Right lobe of liver (tissue), 6 donors: ENCODE measurements around the gene UNC13D. TPM values are rescaled to one million over a fixed set of nuclear protein-coding genes. Genes with fewer than 3 reads are reported as not detected.

Experiments
- ATAC-seq, 4 donors: fragments of 200-7000 bp; cut with Tn5 transposase; one replicate each; pipeline ENCODE4 v1.9.1; 2020; ENCODE audit warnings: mild to moderate bottlenecking in 4 of 4, moderate library complexity in 4 of 4
- DNase-seq, 3 donors: peaks; one replicate each; pipeline ENCODE4 v3.0.0-alpha.2; 2020
- H3K27ac ChIP-seq, 3 donors: fragments of 200-600 bp; one replicate each; pipeline ENCODE4 v1.8.0; 2022
- H3K27me3 ChIP-seq, 2 donors: fragments of 200-600 bp; one replicate each; pipeline ENCODE4 v1.8.0; 2022
- H3K36me3 ChIP-seq, 4 donors: fragments of 200-600 bp; sonication (generic) in 1 of 4; one replicate each; pipeline versions ENCODE4 v1.5.1 to v1.8.0; 2017 to 2022; ENCODE audit warnings: control low read depth in 1 of 4
- H3K4me1 ChIP-seq, 4 donors: fragments of 200-600 bp; sonication (generic) in 1 of 4; one replicate each; pipeline versions ENCODE4 v1.5.1 to v1.8.0; 2017 to 2022; ENCODE audit warnings: control low read depth in 1 of 4
- H3K4me3 ChIP-seq, 3 donors: fragments of 200-600 bp; one replicate each; pipeline ENCODE4 v1.8.0; 2022
- H3K9me3 ChIP-seq, 4 donors: fragments of 200-600 bp; sonication (generic) in 1 of 4; one replicate each; pipeline versions ENCODE4 v1.5.1 to v1.8.0; 2017 to 2022; ENCODE audit warnings: control low read depth in 1 of 4
- POLR2A ChIP-seq: fragments of 450-650 bp; IDR thresholded peaks from one replicate; pipeline ENCODE4 v1.6.1; 2017; ENCODE audit warnings: antibody characterized with exemption, mild to moderate bottlenecking
- WGBS: methylation state at CpG from one replicate; pipeline ENCODE4 v1.1.6; 2018; ENCODE audit warnings: low coverage, low lambda C conversion rate; ENCODE audit not compliant: insufficient coverage; ENCODE audit errors: missing lambda C conversion rate; 5-methylcytosine and 5-hydroxymethylcytosine counted together
- intact Hi-C, 2 donors: fragments of 100-400 bp; cut with DNase I; formaldehyde crosslinking; loops; one replicate each; pipeline versions ENCODE4 v1.11.2 to v1.14.1; 2022
- total RNA-seq, 6 experiments: library from RNA; depleted of rRNA in 2 of 6; stranded (reverse); fragments of >200 nt in 2 of 6; fragmentation: NEBNext Ultra II Directional in 3 of 6; extraction: Animal tissue kit (Norgen Biotek cat#: 25700) in 3 of 6; gene quantifications; one replicate each; pipeline versions ENCODE4 v1.1.0 to v1.2.4, GENCODE V29; 2016 to 2023
- TF ChIP-seq, protein P1 (sequence below), 4 donors: fragments of 200-600 bp in 3 of 4; fragments of 450-650 bp in 1 of 4; IDR thresholded peaks; one replicate each; pipeline versions ENCODE4 v1.5.1 to v1.8.0; 2016 to 2022; ENCODE audit warnings: antibody characterized with exemption in 4 of 4, mild to moderate bottlenecking in 2 of 4
- donor health status: DM: no; HTN: yes; CAD: no.
- donor health status: DM: no; HTN: no; CAD: no.
- donor health status: DM: no; HTN: no; CAD: no.
- donor health status: DM: no; HTN: yes; CAD: no.
- donor health status: DM: no; HTN: yes; CAD: no.

Gene UNC13D
- total RNA-seq, 6 experiments from 2014 or later: 3.4 to 12.5 (median 10.7) TPM

DNA sequence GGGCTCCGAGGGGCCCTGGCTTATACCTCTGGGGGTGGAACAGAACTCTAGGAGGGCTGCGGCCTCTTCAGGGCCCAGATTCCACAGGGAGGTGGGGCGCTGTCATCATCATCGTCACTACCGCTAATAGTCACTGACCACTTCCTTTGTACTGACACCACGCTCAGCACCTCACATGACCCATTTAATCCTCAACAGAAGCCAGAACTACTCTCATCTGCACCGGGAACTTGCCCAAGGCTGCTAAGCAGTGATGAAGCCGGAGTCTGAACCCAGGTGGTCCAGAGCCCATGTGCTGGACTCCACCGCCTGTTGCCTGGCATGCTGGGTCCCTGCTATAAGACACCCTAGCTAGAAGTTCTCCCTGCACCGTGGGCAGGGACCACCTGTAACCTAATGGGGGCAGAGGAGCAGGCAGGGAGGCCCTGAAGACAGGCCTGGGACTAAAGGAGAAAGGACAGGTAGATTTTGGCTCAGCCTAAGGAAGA lies 12.0 kb downstream of the UNC13D start:
- TF ChIP-seq, protein P1, sequence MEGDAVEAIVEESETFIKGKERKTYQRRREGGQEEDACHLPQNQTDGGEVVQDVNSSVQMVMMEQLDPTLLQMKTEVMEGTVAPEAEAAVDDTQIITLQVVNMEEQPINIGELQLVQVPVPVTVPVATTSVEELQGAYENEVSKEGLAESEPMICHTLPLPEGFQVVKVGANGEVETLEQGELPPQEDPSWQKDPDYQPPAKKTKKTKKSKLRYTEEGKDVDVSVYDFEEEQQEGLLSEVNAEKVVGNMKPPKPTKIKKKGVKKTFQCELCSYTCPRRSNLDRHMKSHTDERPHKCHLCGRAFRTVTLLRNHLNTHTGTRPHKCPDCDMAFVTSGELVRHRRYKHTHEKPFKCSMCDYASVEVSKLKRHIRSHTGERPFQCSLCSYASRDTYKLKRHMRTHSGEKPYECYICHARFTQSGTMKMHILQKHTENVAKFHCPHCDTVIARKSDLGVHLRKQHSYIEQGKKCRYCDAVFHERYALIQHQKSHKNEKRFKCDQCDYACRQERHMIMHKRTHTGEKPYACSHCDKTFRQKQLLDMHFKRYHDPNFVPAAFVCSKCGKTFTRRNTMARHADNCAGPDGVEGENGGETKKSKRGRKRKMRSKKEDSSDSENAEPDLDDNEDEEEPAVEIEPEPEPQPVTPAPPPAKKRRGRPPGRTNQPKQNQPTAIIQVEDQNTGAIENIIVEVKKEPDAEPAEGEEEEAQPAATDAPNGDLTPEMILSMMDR (IDR thresholded peaks at IDR 0.05): no peak
- no peak for TF ChIP-seq POLR2A
- intact Hi-C loops: no loop called here
- peak overlapping the region in 1 of 3 donors; percentile 33 for H3K27ac ChIP-seq
- H3K27me3 ChIP-seq: no peaks in the 10 kb centered on the region
- H3K9me3 ChIP-seq: no peaks in the 10 kb centered on the region
- ATAC-seq (peak; percentile 3 to 46 (median 12)), DNase-seq (no peak)
- peaks cover 0 to 11% (median 0%) of the 10 kb centered on the region in 4 donors for H3K4me1 ChIP-seq
- 90% methylated on average over 2 of the region's 10 CpGs for WGBS
- H3K36me3 ChIP-seq: peaks cover 0 to 37% (median 1%) of the 10 kb centered on the region in 4 donors
- no peak overlapping the region for H3K4me3 ChIP-seq

DNA sequence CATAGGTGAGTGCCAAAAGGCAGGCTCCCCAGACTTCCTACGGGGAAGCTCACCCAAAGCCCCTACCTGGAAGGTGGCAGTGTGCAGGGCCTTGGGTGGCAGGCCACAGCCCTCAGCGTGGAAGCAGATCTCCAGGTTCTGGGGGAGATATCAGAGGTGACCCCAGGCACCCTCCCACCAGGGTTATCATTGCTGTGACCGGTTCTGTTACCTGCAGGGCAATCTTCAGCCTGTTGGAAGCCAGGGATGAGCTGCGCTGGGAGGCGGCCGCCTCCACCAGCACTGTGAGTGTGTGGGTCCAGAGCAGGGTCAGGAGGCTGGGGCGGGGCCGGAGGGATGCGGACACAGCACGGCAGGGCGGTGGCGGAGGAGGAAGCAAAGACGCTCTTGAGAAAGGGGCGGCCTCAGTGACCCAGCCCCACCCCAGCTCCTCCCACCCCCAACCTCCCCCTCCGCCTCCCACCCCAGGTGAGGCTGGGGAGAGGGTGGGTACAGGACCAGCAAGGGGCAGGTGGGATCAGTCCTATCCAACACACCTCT lies 13.1 kb downstream of the UNC13D start:
- H3K27ac ChIP-seq: no peak overlapping the region
- WGBS: 73% methylated on average over 3 of the region's 15 CpGs
- DNase-seq: no peak

DNA sequence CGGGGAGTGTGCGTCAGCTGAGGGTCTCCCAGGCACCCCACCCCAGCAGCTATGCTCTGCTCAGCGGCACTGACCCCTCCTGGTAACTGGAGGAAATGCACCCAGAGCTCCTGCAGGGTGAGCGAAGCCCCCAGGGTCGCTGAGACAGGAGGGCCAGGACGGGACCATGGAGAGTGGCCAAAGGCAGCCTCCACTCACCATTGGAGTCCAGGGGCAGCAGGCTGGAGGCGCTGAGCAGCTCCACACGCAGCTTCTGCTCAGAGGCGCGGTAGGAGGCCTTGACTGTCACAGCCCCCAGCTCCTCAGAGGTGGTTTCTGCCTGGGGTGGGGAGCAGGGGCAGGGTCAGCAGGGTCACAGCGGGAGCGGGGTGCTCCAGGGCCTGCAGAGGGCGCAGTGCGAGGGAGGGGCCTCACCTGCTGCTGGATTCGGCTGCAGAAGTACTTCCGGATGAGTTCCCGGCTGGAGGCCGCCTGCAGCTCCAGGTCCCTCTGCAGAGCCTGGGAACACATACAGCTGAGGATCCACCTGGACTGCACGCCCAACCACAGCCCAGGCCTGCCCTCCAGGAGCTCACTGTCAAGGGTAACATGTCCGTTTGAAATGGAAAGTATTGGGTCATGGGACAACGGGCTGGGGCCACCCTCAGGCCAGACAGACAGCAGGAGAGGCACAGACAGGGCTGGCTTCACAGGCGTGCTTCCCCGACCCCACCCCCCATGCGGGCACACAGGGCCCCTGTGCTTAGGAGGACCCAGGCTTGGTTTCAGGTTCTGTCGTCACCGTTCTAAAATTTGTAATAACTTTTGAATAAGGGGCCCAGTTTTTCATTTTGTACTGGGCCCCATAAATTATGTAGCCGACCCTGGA lies 13.8 kb downstream of the UNC13D start:
- no peak overlapping the region for H3K4me3 ChIP-seq

More for the DNA sequence above, 13.1 kb downstream of the UNC13D start:
- Histone ChIP-seq H3K36me3 (peaks cover 0 to 37% (median 1%) of the 10 kb centered on the region in 4 donors), H3K4me1 (peaks cover 0 to 13% (median 0%) of the 10 kb centered on the region in 4 donors), H3K27me3 (no peaks in the 10 kb centered on the region), H3K4me3 (no peak overlapping the region), H3K9me3 (no peaks in the 10 kb centered on the region)
- intact Hi-C loops: no loop called here
- ATAC-seq: no peak
- no peak for TF ChIP-seq POLR2A
- TF ChIP-seq, protein P1 (IDR thresholded peaks at IDR 0.05): no peak

DNA sequence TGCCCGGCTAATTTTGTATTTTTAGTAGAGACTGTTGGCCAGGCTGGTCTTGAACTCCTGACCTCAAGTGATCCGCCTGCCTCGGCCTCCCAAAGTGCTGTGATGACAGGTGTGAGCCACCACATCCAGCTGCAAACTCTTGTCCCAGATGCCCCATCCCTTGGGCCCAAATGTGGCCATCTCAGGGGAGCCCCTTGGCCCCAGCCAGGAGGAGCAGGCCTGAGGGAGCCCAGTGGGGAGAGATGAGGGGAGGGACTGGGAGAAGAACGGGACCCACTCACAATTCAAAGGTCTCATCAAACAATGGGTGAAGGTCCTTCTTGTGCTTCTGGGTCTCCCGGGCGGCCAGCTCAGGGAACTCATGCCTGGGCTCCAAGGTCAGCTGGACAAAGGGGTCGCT lies 14.5 kb downstream of the UNC13D start:
- TF ChIP-seq, protein P1 (IDR thresholded peaks at IDR 0.05): no peak
- TF ChIP-seq POLR2A: no peak
- intact Hi-C loops: loop anchor here in 1 of 2 donors (10.0 kb wide), 1 partner anchor 75 kb away; no protein-coding TSS in a partner anchor
- peaks cover 0 to 37% (median 1%) of the 10 kb centered on the region in 4 donors for H3K36me3 ChIP-seq
- DNase-seq (peak in 1 of 3 donors; percentile 36), ATAC-seq (no peak)
- H3K9me3 ChIP-seq: no peaks in the 10 kb centered on the region
- H3K4me3 ChIP-seq: no peak overlapping the region
- H3K4me1 ChIP-seq: peaks cover 0 to 13% (median 0%) of the 10 kb centered on the region in 4 donors
- no peak overlapping the region for H3K27ac ChIP-seq
- WGBS: 100% methylated on average over 1 of the region's 7 CpGs
- no peaks in the 10 kb centered on the region for H3K27me3 ChIP-seq

More for the DNA sequence above, 13.8 kb downstream of the UNC13D start:
- Histone ChIP-seq H3K36me3 (peaks cover 0 to 37% (median 1%) of the 10 kb centered on the region in 4 donors), H3K27ac (no peak overlapping the region), H3K9me3 (no peaks in the 10 kb centered on the region), H3K4me1 (peaks cover 0 to 13% (median 0%) of the 10 kb centered on the region in 4 donors), H3K27me3 (no peaks in the 10 kb centered on the region)
- TF ChIP-seq POLR2A: no peak
- TF ChIP-seq, protein P1 (IDR thresholded peaks at IDR 0.05): peak; percentile 18 to 48 (median 36)
- WGBS: 83% methylated on average over 5 of the region's 27 CpGs
- peak in 1 of 3 donors; percentile 49 for DNase-seq
- no peak for ATAC-seq
- intact Hi-C loops: no loop called here
